ENCODE measurements around the gene CA14. TPM values are rescaled to one million over a fixed set of nuclear protein-coding genes. Genes with fewer than 3 reads are reported as not detected.
"Not testable (repeated sequence)": the region's sequence is repeated elsewhere in the genome, so short reads cannot be mapped to it uniquely, and the experiment has no call there.

The CA14 gene
- total RNA-seq, 1 donor from 2014 or later, result not detected

DNA sequence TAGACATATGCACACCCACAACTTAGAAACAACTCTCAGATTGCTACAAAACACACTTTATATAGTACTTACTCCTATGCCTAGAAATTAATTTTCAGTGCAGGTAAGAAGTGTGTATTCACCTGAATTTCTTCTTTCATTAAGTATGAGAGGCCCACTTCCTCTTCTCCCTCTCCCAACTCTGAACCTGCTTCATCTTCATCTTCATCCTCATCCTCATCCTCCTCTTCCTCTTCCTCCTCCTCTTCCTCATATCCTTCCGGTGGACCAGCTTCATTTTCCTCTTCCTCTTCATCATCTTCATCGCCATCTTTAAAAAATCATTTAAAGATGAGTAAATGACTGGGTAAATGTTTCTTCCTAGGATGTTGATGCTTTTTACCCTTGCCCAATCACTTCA lies 31.1 kb upstream of the CA14 start:
- no peaks in the 10 kb centered on the region for H3K4me1 Mint-ChIP-seq (ENCODE audit: unreplicated experiment)
- TF ChIP-seq, protein P1, sequence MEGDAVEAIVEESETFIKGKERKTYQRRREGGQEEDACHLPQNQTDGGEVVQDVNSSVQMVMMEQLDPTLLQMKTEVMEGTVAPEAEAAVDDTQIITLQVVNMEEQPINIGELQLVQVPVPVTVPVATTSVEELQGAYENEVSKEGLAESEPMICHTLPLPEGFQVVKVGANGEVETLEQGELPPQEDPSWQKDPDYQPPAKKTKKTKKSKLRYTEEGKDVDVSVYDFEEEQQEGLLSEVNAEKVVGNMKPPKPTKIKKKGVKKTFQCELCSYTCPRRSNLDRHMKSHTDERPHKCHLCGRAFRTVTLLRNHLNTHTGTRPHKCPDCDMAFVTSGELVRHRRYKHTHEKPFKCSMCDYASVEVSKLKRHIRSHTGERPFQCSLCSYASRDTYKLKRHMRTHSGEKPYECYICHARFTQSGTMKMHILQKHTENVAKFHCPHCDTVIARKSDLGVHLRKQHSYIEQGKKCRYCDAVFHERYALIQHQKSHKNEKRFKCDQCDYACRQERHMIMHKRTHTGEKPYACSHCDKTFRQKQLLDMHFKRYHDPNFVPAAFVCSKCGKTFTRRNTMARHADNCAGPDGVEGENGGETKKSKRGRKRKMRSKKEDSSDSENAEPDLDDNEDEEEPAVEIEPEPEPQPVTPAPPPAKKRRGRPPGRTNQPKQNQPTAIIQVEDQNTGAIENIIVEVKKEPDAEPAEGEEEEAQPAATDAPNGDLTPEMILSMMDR (IDR thresholded peaks at IDR 0.05), result no peak
- no peak overlapping the region for H3K4me3 Mint-ChIP-seq (ENCODE audit: unreplicated experiment)
- DNase-seq (ENCODE audit: extremely low spot score, unreplicated experiment), result no peak
- H3K9me3 Mint-ChIP-seq (ENCODE audit: unreplicated experiment), result no peaks in the 10 kb centered on the region
- no peak overlapping the region for H3K27ac Mint-ChIP-seq (ENCODE audit: unreplicated experiment)
- no peaks in the 10 kb centered on the region for H3K27me3 Mint-ChIP-seq (ENCODE audit: unreplicated experiment)
- peaks cover 25% of the 10 kb centered on the region for H3K36me3 Mint-ChIP-seq (ENCODE audit: unreplicated experiment)

DNA sequence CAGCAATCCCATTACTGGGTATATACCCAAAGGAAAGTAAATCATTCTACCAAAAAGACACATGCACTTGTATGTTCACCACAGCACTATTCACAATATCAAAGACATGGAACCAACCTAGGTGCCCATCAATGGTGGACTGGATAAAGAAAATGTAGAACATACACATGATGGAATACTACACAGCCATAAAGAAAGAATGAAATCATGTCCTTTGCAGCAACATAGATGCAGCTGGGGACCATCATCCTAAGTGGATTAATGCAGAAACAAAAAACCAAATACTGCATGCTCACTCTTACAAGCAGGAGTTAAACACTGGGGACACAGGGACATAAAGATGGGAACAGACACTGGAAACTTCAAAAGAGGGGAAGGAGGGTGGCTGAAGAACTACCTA lies 30.3 kb upstream of the CA14 start:
- no peak overlapping the region for H3K27ac Mint-ChIP-seq (ENCODE audit: unreplicated experiment)
- TF ChIP-seq, protein P1 (IDR thresholded peaks at IDR 0.05), result no peak
- no peaks in the 10 kb centered on the region for H3K27me3 Mint-ChIP-seq (ENCODE audit: unreplicated experiment)
- peaks cover 23% of the 10 kb centered on the region for H3K36me3 Mint-ChIP-seq (ENCODE audit: unreplicated experiment)
- H3K4me1 Mint-ChIP-seq (ENCODE audit: unreplicated experiment), result no peaks in the 10 kb centered on the region
- H3K4me3 Mint-ChIP-seq (ENCODE audit: unreplicated experiment), result no peak overlapping the region
- H3K9me3 Mint-ChIP-seq (ENCODE audit: unreplicated experiment), result no peaks in the 10 kb centered on the region
- no peak for DNase-seq (ENCODE audit: extremely low spot score, unreplicated experiment)

DNA sequence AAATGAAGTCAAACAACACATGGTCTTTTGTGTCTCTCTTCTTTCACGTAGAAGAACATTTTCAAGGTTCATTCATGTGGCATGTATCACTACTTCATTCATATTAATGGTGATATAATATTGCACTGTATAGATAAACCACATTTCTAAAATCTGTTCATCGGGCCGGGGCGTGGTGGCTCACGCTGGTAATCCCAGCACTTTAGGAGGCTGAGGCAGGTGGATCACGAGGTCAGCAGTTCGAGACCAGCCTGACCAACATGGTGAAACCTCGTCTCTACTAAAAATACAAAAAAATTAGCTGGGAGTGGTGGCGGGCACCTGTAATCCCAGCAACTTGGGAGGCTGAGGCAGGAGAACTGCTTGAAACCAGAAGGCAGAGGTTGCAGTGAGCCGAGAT lies 29.3 kb upstream of the CA14 start:
- H3K4me3 Mint-ChIP-seq (ENCODE audit: unreplicated experiment); H3K27me3 Mint-ChIP-seq (ENCODE audit: unreplicated experiment); H3K4me1 Mint-ChIP-seq (ENCODE audit: unreplicated experiment); H3K9me3 Mint-ChIP-seq (ENCODE audit: unreplicated experiment); H3K27ac Mint-ChIP-seq (ENCODE audit: unreplicated experiment): not testable (repeated sequence)
- peak; percentile 60 for DNase-seq (ENCODE audit: extremely low spot score, unreplicated experiment)
- peaks cover 23% of the 10 kb centered on the region for H3K36me3 Mint-ChIP-seq (ENCODE audit: unreplicated experiment)

DNA sequence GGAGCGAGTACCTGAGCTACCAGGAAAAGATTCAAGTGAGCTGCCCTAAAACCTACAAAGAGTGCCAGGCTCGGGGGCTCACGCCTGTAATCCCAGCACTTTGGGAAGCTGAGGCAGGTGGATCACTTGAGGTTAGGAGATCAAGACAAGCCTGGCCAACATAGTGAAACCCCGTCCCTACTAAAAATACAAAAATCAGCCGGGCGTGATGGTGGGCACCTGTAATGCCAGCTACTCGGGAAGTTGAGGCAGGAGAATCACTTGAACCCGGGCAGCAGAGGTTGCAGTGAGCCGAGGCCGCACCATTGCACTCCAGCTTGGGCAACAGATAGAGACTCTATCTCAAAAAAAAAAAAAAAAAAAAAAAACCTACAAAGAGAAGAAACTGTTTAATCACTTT lies 24.7 kb upstream of the CA14 start:
- peak; percentile 46 for DNase-seq (ENCODE audit: extremely low spot score, unreplicated experiment)
- H3K27me3 Mint-ChIP-seq (ENCODE audit: unreplicated experiment); H3K27ac Mint-ChIP-seq (ENCODE audit: unreplicated experiment); H3K9me3 Mint-ChIP-seq (ENCODE audit: unreplicated experiment); H3K4me3 Mint-ChIP-seq (ENCODE audit: unreplicated experiment): not testable (repeated sequence)
- peaks cover 19% of the 10 kb centered on the region for H3K4me1 Mint-ChIP-seq (ENCODE audit: unreplicated experiment)
- H3K36me3 Mint-ChIP-seq (ENCODE audit: unreplicated experiment), result peaks cover 10% of the 10 kb centered on the region

DNA sequence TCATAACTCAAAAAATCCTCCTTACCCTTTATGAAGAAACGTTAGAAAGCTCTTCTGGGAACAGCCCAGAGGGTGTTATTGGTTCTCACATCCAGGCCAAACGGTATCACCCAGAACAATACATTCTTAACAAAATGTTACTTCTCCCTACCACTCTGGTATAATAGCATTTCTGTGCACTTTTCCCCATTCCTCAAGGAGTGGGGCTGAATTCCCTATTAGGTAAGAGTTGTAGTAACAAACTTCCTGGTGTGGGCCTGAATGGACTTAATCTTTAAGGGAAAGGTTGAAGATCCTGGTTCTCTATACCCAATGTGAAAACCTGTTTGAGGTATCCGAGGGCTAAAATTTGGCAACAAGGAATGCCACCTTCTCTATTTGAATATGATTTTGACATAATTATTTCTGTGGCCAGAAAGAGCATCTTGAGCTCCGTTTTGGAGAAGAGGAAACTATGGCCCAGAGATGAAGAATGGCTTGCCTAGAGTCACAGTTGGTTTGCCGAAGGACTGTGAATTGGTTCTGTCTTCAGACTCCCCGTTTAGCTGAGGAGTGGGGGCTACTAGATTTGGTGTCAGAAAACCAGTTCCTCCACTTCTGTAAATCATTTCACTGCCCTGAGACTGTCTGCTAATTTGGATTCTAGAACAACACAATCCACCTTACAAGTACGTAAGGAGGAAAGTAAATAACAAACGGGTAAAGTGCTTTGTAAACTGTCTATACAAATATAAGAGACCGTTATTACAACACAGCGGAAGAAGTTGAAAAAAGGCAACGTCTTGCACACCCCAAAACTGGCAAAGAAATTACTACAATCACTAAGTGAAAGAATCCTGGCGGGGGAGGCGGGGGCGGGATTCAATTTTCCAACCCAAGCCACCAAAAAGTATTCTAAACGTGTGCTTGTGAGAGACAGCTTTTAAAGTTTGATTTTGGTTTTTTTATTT lies 23.9 kb upstream of the CA14 start:
- Mint-ChIP-seq H3K4me1 (ENCODE audit: unreplicated experiment) (peaks cover 19% of the 10 kb centered on the region), H3K36me3 (ENCODE audit: unreplicated experiment) (peaks cover 7% of the 10 kb centered on the region), H3K4me3 (ENCODE audit: unreplicated experiment) (no peak overlapping the region), H3K27ac (ENCODE audit: unreplicated experiment) (no peak overlapping the region), H3K27me3 (ENCODE audit: unreplicated experiment) (no peaks in the 10 kb centered on the region), H3K9me3 (ENCODE audit: unreplicated experiment) (no peaks in the 10 kb centered on the region)
- DNase-seq (ENCODE audit: extremely low spot score, unreplicated experiment), result peak; percentile 34
- TF ChIP-seq, protein P1 (IDR thresholded peaks at IDR 0.05), result no peak

DNA sequence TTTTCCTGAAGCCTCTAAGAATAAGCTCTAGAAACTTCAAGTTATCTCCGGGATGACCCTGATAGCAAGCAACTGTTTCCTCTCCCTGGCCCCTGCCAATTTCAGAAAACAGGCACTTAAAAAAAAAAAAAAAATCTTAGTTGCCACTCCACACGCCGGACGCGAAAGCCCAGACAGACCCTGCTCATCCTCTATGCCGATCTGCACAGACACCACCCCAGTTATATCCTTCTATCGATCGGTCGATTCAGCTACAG lies 23.3 kb upstream of the CA14 start:
- peaks cover 2% of the 10 kb centered on the region for H3K36me3 Mint-ChIP-seq (ENCODE audit: unreplicated experiment)
- TF ChIP-seq, protein P1 (IDR thresholded peaks at IDR 0.05), result no peak
- H3K27me3 Mint-ChIP-seq (ENCODE audit: unreplicated experiment), result no peaks in the 10 kb centered on the region
- no peak for DNase-seq (ENCODE audit: extremely low spot score, unreplicated experiment)
- no peak overlapping the region for H3K4me3 Mint-ChIP-seq (ENCODE audit: unreplicated experiment)
- H3K9me3 Mint-ChIP-seq (ENCODE audit: unreplicated experiment), result no peaks in the 10 kb centered on the region
- H3K27ac Mint-ChIP-seq (ENCODE audit: unreplicated experiment), result no peak overlapping the region
- peaks cover 19% of the 10 kb centered on the region for H3K4me1 Mint-ChIP-seq (ENCODE audit: unreplicated experiment)

All from osteocyte (in vitro differentiated cells).